Right hindlimb (tissue), 1 donor: ENCODE data around the gene GATA1.
A peak's percentile ranks its signal among the peaks of the same experiment; 100 is the strongest.

Source experiments
- DNase-seq: peaks from one replicate; pipeline ENCODE4 v3.0.0-alpha.2; 2018

GATA1 gene

DNA sequence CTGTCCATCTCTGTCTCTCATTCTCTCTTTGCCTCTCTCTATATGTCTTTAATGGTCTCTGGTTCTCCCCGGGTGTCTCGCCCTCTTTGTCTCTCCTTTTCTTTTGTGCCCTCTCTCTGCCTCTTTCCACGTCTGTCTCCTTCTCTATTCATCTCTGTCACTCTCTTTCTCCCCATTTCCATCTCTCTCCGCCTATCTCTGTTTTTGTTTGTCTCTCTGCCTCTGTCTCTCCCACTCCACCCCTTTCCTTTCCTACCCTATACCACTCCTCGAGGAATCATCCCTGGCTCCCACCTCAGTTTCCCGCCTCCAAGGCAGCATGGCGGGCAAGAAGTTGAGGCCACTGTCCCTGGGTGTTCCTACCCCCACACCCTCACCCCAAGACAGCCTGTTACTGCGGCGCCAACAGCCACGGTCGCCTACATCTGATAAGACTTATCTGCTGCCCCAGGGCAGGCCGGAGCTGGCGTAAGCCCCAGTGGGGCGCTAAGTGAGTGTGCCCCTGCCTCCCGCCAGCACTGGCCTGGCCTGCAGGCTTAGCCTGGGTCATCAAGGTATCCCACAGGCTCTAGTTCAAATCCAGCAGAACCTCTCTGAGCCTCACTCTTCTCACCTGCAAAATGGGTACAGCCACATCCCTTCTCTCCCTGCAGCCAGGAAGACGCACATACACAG is 713 bp upstream of the GATA1 start:
- DNase-seq: no peak

DNA sequence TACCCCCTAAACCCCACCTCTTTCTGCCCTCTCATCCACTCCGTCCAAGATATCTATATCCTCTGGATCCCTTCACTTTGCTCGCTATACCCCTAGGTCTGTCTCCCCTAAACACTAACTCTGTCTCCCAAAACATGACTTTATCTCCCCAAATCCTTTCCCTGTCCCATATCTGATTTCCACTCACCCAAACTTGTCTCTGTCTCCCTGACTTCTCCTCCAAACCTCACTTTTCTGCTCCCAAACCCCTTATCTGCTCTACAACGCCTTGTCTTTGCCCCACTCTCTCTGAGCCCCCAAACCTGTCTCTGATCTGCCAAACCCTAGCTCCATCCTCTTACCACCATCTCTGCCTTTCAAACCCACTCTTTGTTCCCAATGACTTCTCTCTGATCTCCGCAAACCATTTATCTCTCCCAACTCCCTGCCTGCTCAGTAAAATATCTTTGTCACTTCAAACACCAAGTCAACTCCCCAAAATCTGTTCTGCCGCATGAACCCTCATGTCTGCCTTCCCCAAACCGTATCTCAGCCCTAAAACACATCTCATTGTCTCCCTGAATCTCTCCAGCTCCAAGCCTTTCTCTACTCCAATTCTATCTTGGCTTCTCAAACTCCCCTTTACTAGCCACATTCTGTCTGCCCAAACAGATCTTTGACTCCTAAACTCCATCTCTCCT is 575 bp downstream of the GATA1 start:
- no peak for DNase-seq

DNA sequence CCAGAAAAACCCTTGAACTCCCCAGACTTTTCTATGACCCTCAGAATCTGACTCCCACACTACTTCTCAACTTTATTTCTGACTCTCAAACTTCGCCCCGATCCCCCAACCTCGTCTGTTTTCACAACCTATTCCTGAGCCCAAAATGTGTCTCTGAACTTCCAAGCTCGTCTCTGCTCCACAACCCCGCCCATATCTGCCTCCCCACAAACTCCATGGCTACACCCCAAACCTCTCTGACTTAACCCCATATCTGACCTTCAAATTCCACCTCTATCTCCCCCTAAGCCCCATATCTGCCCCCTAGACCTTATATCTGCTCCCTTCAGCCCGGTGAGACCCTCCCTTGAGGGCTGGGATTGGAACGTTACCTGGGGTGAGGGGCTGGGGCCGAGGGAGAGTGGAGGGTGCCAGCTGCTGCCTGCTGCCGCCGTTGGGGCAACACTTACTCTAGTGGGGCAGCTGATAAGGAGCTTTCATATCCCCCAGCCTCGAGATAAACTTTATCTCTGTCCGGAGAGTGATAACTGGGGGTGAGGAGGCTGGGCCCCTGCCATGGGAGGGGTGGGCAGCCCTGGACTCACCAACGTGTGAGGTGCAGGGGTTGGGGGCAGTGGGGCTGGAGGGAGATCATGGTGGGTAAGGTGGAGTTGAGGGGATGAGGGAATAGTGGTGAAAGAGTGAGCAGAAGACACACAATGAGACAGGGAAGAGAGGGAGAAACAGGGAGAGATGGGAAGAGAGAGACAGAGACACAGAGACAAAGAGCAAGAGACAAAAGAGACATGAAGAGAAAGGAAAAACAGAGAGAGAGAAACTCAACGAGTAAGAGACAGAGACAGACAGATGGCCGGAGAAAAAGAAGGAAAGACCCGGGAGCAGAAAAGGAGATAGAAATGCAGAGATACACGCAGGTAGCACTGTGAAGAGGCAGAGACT is 1.4 kb downstream of the GATA1 start:
- DNase-seq: no peak

DNA sequence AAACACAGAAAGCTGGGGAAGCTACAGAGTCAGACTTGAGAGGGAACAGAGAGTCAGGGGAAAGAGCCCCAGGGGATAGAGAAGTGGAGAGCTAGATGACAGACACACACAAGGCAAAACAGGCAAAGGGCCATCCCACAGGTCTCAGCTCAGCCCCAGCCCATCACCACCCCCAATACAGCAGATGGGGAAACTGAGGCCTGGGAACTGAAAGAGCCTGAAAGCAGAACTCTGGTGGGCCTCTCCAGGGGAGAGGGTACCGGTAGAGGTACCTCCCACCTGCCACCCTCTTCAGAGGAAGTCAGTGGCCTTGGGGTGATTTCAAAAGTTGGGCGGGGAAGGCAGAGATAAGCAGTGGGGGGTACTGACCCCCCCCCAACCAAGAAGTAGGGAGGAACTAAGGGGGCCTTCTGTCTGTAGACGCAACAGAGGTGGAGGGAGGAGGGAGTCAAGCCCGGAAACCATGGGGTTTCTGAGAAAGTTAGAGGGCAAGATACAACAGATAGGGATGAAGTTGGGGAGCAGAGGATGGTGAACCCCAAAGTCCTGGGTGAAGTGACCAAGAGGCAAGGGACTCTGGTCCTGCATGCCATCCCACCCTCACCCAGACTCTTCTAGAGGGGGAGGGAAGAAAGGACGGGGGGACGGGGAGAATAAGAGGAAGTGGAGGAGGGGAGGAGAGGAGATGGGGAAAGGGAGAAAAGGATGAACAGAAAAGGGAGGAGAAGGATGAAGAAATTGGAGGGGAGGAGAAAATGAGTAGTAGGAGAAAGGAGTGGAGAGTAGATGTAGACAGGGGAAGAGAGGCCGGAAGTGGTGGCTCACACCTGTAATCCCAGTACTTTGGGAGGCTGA is 3.2 kb downstream of the GATA1 start:
- DNase-seq: no peak

DNA sequence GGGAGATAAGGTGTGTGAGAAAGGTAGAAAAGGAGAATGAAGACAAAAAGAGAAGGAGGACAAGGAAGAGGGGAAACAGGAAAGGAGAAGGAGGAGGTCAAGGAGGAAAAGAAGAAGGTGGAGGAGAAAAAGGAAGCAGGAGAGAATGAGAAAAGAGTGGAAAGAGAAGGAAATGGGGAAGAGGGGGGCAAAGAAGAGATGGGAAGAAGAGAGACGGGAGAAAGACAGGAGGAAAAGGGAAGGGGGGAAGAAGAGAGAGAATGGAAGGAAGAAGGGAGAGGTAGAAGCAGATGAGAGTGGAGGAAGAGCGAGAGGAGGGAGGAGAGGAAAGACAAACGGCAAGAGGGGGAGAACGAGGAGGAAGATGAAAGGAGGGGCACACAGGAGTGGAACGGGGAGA is 4.1 kb downstream of the GATA1 start:
- DNase-seq: no peak

DNA sequence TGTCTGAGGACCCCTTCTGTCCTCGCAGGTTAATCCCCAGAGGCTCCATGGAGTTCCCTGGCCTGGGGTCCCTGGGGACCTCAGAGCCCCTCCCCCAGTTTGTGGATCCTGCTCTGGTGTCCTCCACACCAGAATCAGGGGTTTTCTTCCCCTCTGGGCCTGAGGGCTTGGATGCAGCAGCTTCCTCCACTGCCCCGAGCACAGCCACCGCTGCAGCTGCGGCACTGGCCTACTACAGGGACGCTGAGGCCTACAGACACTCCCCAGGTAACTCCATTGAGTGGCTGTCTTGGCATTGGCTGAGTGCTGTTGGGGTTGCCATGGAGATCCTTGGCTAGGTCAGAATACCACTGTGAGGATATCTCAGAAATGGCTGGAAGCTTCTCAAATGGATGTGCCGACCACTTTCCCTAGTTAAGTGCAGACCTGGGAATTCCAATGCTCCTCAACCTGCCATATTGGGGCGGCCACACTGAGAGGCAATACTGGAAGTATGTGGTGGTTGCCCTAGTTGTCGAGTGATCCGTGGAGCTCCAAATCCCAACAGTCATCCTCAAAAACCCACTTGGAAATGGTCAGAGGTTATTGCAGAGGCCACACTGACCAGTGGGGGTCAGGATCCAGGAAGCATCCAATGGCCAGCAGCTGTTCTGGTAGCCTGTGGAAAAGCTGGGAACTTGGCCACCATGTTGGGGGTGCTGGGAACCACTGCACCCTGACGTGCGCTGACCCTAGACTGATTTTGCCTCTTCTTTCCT is 4.9 kb downstream of the GATA1 start:
- DNase-seq: no peak

DNA sequence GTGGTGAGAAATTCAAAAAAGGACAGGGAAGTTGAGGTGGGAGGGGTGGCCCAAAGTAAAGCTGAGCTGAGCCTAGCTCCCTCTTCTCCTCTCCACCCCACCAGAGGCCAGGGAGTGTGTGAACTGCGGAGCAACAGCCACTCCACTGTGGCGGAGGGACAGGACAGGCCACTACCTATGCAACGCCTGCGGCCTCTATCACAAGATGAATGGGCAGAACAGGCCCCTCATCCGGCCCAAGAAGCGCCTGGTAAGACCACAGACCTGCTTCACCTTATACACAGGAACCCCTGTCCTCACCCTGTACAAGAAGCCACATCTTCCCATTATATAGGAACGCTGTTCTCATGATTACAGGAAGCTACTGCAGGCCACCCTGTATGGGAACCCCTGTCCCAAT is 5.8 kb downstream of the GATA1 start:
- DNase-seq: no peak

DNA sequence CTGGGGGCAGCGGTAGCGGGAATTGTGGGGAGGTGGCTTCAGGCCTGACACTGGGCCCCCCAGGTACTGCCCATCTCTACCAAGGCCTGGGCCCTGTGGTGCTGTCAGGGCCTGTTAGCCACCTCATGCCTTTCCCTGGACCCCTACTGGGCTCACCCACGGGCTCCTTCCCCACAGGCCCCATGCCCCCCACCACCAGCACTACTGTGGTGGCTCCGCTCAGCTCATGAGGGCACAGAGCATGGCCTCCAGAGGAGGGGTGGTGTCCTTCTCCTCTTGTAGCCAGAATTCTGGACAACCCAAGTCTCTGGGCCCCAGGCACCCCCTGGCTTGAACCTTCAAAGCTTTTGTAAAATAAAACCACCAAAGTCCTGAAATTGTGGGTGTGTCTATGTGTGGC is 7.5 kb downstream of the GATA1 start:
- DNase-seq: no peak

DNA sequence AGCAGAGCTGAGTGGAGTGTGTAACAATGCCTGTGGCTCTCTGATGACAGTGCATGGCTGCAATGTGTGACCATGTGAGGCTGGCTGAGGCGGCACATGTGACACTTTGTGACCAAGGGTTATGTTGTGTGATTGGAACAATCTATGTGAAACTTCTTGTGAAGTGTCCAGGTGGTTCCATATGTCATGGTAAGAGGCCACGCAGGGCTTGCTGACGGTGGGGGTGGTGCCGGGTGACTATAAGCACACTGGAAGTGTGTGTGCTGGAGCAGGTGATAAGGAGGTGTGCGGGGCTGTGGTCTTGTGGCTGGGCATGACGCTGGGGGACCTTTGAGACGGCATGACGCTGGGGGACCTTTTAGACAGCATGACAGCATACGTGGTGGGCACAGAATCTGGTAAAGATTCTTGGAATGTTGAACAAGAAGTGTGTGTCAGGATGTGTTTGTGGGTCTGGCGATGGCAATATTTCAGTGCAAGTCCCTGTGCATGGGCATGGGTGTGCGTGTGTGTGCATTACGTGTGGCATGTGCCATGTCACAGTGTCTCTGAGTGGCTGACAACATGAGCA is 8.0 kb downstream of the GATA1 start:
- DNase-seq: no peak

DNA sequence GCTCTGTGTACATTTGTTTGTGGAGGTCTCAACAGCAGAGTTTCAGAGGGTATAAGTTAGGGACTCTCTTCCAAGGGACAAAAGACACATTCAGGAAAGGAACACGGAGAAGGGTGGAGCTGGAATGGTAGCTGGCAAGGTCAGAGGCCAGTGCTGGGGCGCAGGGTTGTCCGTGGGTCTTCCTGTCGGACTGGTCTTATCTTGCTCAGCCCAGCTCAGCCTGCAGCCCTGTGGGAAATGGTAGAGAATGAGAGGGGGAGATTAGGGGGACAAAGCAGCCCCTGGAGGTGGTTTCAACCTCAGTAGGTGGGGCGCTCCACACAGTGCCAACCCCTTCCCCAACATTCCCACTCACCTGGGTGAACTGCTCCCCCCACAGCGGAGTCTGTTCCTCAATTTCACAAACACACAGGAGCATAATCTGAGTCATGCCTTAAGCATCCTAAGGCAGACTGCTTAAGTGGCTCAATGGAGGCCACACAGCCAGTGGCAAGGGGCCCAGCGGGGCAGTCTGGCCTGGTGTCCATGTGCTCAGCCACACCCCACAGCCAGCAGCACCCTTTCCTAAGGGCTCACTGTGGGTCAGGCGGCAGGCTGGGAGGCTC is 8.6 kb downstream of the GATA1 start:
- DNase-seq: no peak

DNA sequence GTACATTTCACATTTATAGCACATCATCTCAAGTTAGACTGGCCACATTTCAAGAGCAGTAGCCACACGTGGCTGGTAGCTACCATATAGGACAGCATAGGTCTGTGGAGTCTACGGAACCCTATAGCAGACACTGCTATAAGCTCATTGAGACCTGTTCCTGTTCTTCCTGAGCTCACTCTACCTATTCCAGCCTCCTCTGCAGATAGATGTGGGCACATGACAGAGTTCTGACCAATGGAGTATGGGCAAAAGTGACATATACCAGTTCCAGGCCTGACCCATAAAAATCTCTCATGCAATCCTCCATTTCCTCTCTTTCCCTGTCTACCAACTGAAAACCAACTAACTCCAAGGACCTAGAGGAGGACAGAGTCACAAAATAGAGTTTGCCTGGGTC is 11.9 kb downstream of the GATA1 start:
- DNase-seq: no peak

DNA sequence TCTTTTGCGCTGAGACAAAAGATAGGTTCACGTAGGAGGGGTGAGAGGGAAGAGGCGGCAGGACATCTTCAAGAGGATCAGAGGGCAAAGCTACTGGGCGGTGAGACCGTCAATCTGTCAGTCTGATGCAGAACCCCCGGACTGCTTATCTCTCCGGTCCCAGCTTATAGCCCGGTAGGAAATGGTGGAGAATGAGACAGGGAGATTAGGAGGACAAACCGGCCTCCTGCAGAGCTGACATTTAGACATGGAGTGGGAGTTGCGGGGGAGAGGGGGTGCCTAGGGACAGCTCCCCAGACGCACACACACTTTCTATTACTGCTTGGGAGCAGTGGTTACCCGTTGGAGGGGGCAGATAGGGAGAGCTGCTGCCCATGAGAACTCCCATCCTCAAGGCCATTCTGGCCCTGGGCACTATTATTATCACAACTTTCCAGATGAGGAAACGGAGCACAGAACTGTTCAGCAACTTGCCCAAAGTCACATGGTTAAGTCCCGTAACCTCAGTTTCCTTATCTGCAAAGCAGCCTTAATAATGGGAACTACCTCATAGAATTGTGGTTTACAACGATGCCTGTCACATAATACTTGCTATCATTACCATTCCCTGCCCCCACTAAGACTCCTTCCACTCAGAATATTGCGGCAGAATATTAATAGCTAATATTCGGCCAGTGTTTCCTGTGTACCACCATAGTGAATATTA is 14.3 kb downstream of the GATA1 start:
- no peak for DNase-seq

DNA sequence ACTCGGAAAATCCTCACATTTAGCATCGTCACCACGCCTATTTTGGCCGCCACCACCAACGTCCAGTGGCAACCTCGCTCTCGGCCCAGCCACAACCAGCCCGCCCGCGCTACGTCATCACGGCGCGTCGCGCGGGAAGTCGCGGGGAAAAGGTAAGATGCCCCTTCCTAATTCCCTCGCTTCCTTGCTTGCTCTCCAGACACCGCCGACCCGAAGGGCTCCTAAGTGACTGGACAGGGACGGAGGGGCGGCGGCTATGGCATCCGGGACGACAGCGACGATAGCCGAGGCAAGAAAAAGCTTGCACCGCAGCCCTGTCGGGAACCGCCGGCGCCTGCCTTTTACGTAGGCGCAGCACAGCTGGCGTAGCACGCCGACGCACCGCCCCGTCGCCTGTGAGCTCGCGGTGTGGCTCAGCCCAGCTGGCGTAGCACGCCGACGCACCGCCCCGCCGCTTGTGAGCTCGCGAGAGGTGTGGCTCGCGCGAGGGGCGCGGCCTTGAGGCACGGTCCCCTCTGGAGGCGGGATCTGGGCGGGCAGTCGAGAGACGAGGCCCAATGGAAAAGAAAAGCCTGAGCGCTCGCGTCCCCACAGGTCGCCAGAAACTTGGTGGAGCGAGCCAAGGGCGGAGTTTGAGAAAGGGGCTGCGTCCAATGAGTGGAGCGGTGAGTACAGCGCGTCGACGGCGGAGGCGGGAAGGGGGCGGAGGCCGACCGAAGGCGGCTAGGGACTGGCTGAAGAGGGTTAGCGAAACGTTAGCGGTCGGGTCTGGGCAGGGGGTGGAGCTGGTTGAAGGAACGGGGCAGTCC is 15.1 kb downstream of the GATA1 start, which contains the start of gene HDAC6:
TSS of gene HDAC6 (plus strand) at position 788 of the 809 bp plus-strand sequence. CDS start 626 bp downstream, outside the sequence.
- peak; percentile 98 for DNase-seq

DNA sequence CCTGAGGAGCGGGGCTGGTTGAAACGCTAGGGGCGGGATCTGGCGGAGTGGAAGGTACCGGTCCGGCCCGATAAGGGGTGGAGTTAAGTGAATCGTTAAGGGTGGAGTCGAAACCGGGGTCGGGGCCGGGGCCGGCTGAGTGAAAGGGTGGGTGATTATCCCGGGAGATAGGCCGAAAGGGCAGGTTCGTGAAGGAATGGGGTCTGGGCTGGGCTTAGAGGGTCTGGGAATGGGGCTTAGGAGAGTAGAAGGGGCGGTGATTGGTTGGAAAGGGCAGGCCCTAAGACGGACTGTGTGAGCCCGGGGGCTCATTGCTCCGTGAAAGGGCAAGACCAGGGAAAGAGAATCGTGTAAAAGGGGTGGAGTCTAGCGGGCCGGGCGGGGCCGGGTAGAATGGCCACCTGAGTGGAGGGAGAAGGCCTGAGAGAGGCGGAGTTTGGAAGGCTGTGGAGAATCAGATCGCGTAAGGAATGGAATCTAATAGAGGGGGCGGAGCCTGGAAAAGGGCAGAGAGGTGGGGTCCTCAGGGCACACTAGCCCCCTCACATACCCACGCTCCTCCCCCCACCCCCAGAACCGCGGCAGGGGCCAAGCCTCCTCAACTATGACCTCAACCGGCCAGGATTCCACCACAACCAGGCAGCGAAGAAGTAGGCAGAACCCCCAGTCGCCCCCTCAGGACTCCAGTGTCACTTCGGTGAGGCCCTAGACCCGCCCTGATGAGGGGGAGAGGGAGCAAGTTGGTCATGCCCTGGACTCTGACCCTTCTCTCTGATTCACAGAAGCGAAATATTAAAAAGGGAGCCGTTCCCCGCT is 15.9 kb downstream of the GATA1 start:
- DNase-seq: peak; percentile 89

DNA sequence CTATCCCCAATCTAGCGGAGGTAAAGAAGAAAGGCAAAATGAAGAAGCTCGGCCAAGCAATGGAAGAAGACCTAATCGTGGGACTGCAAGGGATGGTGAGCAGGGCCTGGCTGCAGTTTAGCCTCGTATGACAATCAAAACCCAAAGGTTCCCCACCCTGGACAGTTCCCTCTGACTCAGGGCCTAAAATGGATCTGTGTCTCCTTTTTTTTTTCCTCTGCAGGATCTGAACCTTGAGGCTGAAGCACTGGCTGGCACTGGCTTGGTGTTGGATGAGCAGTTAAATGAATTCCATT is 16.5 kb downstream of the GATA1 start:
- no peak for DNase-seq

DNA sequence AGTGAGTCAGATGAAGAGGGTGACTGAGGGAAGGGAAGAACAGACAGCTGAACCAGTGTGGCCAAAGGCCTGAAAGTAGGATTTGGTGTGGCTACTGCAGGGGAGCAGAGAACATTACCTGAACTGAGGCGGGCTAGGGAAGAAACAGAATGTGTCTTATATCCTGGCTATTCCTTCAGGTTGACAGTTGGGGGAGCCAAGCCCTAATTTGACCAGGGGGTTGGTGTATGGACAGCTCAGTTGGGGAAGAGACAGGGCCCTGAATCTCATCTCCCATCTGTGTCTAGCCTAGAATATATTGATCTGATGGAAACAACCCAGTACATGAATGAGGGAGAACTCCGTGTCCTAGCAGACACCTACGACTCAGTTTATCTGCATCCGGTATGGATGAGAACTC is 19.7 kb downstream of the GATA1 start:
- DNase-seq: no peak

DNA sequence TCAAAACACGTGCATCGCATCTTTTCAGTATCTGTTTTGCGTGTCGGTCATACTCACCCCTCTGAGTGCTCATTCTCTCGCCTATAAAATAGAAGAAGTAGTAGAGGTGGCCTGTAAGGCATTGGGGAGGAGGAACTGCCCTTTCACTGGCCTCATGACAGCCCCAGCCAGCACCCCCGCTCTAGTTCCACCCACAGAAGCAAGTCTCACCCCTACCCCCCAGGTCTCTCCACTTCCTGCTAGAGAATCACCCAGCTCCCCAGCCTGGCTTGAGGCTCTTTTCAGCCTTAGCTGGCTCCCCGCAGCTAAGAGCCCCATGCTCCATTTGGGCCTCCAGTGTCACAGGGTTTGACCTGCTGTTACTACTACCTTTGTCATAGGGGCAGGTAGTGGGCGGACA is 27.3 kb downstream of the GATA1 start:
- no peak for DNase-seq

DNA sequence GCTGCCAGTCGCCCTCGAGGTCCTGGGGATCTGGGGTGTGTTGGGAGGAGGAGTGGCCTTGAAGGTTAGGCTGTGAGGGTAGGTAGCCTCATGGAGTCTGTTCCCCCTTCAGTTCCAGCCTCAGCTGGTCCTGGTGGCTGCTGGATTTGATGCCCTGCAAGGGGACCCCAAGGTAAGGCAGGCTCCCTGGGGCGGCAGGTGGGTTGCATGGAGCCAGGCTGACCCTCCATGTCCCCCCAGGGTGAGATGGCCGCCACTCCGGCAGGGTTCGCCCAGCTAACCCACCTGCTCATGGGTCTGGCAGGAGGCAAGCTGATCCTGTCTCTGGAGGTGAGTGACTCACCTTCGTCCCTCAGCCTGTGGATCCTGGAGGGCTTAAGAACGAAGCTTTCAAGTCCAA is 28.3 kb downstream of the GATA1 start:
- no peak for DNase-seq

DNA sequence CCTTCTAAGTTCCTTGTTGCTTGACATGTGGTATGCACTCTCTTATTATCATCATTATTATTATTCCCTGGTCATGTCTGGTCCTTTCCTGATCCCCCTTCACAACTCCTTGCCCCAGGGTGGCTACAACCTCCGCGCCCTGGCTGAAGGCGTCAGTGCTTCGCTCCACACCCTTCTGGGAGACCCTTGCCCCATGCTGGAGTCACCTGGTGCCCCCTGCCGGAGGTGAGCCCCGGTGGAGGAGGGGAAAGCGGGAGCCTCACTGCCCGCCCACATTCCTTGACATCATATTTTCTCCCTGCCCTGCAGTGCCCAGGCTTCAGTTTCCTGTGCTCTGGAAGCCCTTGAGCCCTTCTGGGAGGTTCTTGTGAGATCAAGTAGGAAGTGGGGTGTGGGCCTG is 28.9 kb downstream of the GATA1 start:
- no peak for DNase-seq
